K562 (cell line): ENCODE results near the gene CCNL2. TPM values are rescaled to one million over a fixed set of nuclear protein-coding genes. Genes with fewer than 3 reads are reported as not detected.

Experiments
- ARID1B ChIP-seq: fragments of 450-650 bp; IDR thresholded peaks from 2 replicates; pipeline ENCODE4 v1.6.1; 2016; ENCODE audit warnings: antibody characterized with exemption, mild to moderate bottlenecking, inconsistent platforms
- EP400 ChIP-seq: fragments of 450-650 bp; IDR thresholded peaks from 2 replicates; pipeline ENCODE4 v1.6.1; 2017; ENCODE audit warnings: antibody characterized with exemption, mild to moderate bottlenecking, moderate library complexity
- GABPB2 ChIP-seq: fragments of 250-450 bp; sonication (Bioruptor Pico); conservative IDR thresholded peaks from 2 replicates; pipeline ENCODE4 v1.5.1; 2021; ENCODE audit warnings: mild to moderate bottlenecking
- HDGF ChIP-seq: fragments of 450-650 bp; IDR thresholded peaks from 2 replicates; pipeline ENCODE4 v1.6.1; 2016
- HNRNPLL ChIP-seq: fragments of 200-400 bp; formaldehyde crosslinking; IDR thresholded peaks from 2 replicates; pipeline ENCODE4 v1.6.1; 2017; ENCODE audit warnings: low read length, low read depth, mild to moderate bottlenecking; ENCODE audit not compliant: poor library complexity, severe bottlenecking
- LCOR ChIP-seq: sonication (generic); formaldehyde crosslinking; IDR thresholded peaks from 2 replicates; pipeline ENCODE4 v1.8.0; 2022; ENCODE audit warnings: mild to moderate bottlenecking, missing genetic modification reagents
- POLR2AphosphoS2 ChIP-seq: IDR thresholded peaks from 2 replicates; pipeline ENCODE4 v1.6.1; 2012; ENCODE audit warnings: low read length, improper control_type of control experiment
- PRMT5 ChIP-seq: sonication (generic); formaldehyde crosslinking; IDR thresholded peaks from 2 replicates; pipeline ENCODE4 v1.5.0; 2020; ENCODE audit warnings: missing genetic modification reagents
- RBFOX2 ChIP-seq: fragments of 200-400 bp; formaldehyde crosslinking; IDR thresholded peaks from 2 replicates; pipeline ENCODE4 v1.6.1; 2017; ENCODE audit warnings: low read depth, mild to moderate bottlenecking, low read length, moderate library complexity
- RFX7 ChIP-seq: fragments of 250-450 bp; sonication (Bioruptor Pico); IDR thresholded peaks from 2 replicates; pipeline ENCODE4 v1.5.1; 2021; ENCODE audit warnings: mild to moderate bottlenecking
- SP1 ChIP-seq: sonication (generic); formaldehyde crosslinking; IDR thresholded peaks from 2 replicates; pipeline ENCODE4 v1.8.1; 2022; ENCODE audit warnings: mild to moderate bottlenecking, missing genetic modification reagents
- TCF3 ChIP-seq: sonication (generic); formaldehyde crosslinking; IDR thresholded peaks from 2 replicates; pipeline ENCODE4 v1.4.0; 2020; ENCODE audit warnings: mild to moderate bottlenecking, missing genetic modification reagents
- TEAD1 ChIP-seq, 2 experiments: fragments of 450-650 bp in 1 of 2; sonication (generic) in 1 of 2; formaldehyde crosslinking; IDR thresholded peaks; 2 replicates each; pipeline versions ENCODE4 v1.4.0 to v1.8.0; 2020 to 2022; ENCODE audit warnings: mild to moderate bottlenecking in 2 of 2, missing genetic modification reagents in 1 of 2
- ZBTB1 ChIP-seq: sonication (generic); formaldehyde crosslinking; IDR thresholded peaks from 2 replicates; pipeline ENCODE4 v1.8.1; 2023; ENCODE audit warnings: missing genetic modification reagents, low read depth, mild to moderate bottlenecking, borderline replicate concordance
- polyA plus RNA-seq, 8 experiments: library from polyadenylated mRNA; depleted of rRNA in 4 of 8; stranded (reverse) in 5 of 8; unstranded in 3 of 8; fragments of >200 nt; fragmentation: Nextera tagmentation in 2 of 8; fragmentation: Illumina TruSeq in 1 of 8; extraction: Ambion mirVana in 2 of 8; extraction: Trizol in 1 of 8; gene quantifications; 2 replicates each; pipeline versions ENCODE4 v1.2.1 to v1.2.3, GENCODE V29; 2011 to 2014; ENCODE audit warnings: inconsistent platforms in 1 of 8, missing spikeins in 1 of 8
- total RNA-seq, 7 experiments: library from RNA; depleted of rRNA in 6 of 7; stranded (reverse); fragments of >200 nt in 6 of 7; fragmentation: Illumina TruSeq in 2 of 7; extraction: Trizol in 2 of 7; gene quantifications; 2 replicates each; pipeline versions ENCODE4 v1.2.1 to v1.2.3, GENCODE V29; 2011 to 2021; ENCODE audit warnings: low replicate concordance in 1 of 7
- TF ChIP-seq, protein P1 (sequence below): fragments of 450-650 bp; IDR thresholded peaks from 2 replicates; pipeline ENCODE4 v1.6.1; 2016; ENCODE audit warnings: borderline replicate concordance
- TF ChIP-seq, protein P2 (sequence below), 2 experiments: fragments of 450-650 bp in 1 of 2; sonication (generic) in 1 of 2; formaldehyde crosslinking; conservative IDR thresholded peaks; 2 replicates each; pipeline versions ENCODE4 v1.4.0 to v1.8.1; 2020 to 2022; ENCODE audit warnings: mild to moderate bottlenecking in 1 of 2, missing genetic modification reagents in 1 of 2
- TF ChIP-seq, protein P3 (sequence below): fragments of 450-650 bp; IDR thresholded peaks from 2 replicates; pipeline ENCODE4 v1.6.1; 2018; ENCODE audit not compliant: partially characterized antibody
- TF ChIP-seq, protein P4 (sequence below), 3 experiments: IDR thresholded peaks in 2 of 3; conservative IDR thresholded peaks in 1 of 3; 2 replicates each; pipeline ENCODE4 v1.5.1; 2011 to 2012; ENCODE audit warnings: low read length in 3 of 3, mild to moderate bottlenecking in 3 of 3, control low read depth in 2 of 3, improper control_type of control experiment in 1 of 3, inconsistent platforms in 1 of 3, low read depth in 1 of 3, mixed read lengths in 1 of 3, moderate library complexity in 1 of 3; ENCODE audit not compliant: insufficient read depth in 2 of 3

Gene CCNL2
- total and polyA plus RNA-seq, 9 of the 15 experiments (the other 6 are each of a cell fraction or from before 2014, with no cell fraction given) = 2.8 to 287 (median 94.5) TPM

DNA sequence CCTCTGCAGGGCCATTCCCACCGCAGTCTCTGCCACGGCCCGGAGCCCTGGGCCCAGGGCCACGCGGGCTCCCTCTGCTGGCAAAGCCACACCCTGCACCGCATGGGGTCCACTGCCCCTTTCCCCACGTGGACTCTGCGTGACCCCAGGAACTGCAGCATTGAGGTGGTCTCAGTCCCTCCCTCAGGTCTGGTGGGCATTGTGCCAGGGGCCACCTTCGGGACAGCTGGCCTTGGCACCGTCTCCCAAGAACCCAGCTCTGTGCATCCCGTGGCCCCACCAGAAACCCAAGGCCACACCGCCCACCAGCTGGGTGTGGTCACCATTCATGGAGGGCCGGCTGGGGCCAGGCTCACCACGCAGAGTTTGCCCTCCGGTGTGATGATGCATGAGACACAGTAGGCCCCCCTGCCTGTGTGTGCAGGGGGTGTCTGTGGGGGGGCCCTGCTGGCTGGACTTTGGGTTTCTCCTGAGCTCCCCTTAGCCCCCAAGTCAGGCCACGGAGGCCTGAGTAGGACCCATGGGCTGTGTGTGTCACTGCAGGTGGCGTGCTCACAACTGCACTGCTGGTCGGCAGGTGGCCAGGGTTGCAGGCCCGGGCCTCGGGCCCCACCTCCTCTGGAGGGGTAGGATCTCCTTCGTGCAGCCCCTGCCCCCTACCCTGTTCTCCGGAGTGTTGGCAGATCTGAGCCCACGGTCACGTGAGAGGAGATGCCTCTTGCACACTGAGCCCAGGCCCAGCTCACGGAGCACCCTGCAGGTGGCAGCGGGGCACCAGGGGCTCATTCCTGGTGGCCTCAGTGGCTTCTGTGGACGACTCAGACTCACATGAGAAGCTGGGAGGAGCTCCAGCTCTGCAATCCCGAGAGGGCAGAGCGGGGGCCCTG, 42.1 kb upstream of the CCNL2 start (continued):
- TF ChIP-seq, protein P1, sequence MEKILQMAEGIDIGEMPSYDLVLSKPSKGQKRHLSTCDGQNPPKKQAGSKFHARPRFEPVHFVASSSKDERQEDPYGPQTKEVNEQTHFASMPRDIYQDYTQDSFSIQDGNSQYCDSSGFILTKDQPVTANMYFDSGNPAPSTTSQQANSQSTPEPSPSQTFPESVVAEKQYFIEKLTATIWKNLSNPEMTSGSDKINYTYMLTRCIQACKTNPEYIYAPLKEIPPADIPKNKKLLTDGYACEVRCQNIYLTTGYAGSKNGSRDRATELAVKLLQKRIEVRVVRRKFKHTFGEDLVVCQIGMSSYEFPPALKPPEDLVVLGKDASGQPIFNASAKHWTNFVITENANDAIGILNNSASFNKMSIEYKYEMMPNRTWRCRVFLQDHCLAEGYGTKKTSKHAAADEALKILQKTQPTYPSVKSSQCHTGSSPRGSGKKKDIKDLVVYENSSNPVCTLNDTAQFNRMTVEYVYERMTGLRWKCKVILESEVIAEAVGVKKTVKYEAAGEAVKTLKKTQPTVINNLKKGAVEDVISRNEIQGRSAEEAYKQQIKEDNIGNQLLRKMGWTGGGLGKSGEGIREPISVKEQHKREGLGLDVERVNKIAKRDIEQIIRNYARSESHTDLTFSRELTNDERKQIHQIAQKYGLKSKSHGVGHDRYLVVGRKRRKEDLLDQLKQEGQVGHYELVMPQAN = peak; percentile 83
- TF ChIP-seq, protein P2, sequence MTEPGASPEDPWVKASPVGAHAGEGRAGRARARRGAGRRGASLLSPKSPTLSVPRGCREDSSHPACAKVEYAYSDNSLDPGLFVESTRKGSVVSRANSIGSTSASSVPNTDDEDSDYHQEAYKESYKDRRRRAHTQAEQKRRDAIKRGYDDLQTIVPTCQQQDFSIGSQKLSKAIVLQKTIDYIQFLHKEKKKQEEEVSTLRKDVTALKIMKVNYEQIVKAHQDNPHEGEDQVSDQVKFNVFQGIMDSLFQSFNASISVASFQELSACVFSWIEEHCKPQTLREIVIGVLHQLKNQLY (CRISPR knock-in tag; conservative IDR thresholded peaks at IDR 0.05) = 0 out of 4 replicates have a peak, but pooled peaks of 1 of the 2 experiments have one; percentile 65
- TF ChIP-seq TCF3 (CRISPR knock-in tag) (peak; percentile 37), LCOR (CRISPR knock-in tag) (peak; percentile 81; the same call in 1 of the 2 replicates), GABPB2 (CRISPR knock-in tag) (0 out of 2 replicates have a peak, but pooled peaks have one; percentile 60), TEAD1 (CRISPR knock-in tag; IDR thresholded peaks at IDR 0.05) (peak in 1 of 2 experiments; percentile 77; a peak in 1 of 4 replicates), RBFOX2 (peak; percentile 31; the same call in 1 of the 2 replicates), POLR2AphosphoS2 (no peak), HNRNPLL (peak; percentile 21), RFX7 (CRISPR knock-in tag) (0 out of 2 replicates have a peak, but pooled peaks have one; percentile 57), ARID1B (peak; percentile 40; the same call in 1 of the 2 replicates), PRMT5 (no peak; the same call in 1 of the 2 replicates), EP400 (peak; percentile 89; the same call in 1 of the 2 replicates), ZBTB1 (CRISPR knock-in tag) (peak; percentile 75), SP1 (CRISPR knock-in tag) (peak; percentile 33; the same call in 1 of the 2 replicates), HDGF (0 out of 2 replicates have a peak, but pooled peaks have one; percentile 41)
- TF ChIP-seq, protein P3, sequence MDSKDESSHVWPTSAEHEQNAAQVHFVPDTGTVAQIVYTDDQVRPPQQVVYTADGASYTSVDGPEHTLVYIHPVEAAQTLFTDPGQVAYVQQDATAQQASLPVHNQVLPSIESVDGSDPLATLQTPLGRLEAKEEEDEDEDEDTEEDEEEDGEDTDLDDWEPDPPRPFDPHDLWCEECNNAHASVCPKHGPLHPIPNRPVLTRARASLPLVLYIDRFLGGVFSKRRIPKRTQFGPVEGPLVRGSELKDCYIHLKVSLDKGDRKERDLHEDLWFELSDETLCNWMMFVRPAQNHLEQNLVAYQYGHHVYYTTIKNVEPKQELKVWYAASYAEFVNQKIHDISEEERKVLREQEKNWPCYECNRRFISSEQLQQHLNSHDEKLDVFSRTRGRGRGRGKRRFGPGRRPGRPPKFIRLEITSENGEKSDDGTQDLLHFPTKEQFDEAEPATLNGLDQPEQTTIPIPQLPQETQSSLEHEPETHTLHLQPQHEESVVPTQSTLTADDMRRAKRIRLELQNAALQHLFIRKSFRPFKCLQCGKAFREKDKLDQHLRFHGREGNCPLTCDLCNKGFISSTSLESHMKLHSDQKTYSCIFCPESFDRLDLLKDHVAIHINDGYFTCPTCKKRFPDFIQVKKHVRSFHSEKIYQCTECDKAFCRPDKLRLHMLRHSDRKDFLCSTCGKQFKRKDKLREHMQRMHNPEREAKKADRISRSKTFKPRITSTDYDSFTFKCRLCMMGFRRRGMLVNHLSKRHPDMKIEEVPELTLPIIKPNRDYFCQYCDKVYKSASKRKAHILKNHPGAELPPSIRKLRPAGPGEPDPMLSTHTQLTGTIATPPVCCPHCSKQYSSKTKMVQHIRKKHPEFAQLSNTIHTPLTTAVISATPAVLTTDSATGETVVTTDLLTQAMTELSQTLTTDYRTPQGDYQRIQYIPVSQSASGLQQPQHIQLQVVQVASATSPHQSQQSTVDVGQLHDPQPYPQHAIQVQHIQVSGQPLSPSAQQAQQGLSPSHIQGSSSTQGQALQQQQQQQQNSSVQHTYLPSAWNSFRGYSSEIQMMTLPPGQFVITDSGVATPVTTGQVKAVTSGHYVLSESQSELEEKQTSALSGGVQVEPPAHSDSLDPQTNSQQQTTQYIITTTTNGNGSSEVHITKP = no peak
- TF ChIP-seq, protein P4, sequence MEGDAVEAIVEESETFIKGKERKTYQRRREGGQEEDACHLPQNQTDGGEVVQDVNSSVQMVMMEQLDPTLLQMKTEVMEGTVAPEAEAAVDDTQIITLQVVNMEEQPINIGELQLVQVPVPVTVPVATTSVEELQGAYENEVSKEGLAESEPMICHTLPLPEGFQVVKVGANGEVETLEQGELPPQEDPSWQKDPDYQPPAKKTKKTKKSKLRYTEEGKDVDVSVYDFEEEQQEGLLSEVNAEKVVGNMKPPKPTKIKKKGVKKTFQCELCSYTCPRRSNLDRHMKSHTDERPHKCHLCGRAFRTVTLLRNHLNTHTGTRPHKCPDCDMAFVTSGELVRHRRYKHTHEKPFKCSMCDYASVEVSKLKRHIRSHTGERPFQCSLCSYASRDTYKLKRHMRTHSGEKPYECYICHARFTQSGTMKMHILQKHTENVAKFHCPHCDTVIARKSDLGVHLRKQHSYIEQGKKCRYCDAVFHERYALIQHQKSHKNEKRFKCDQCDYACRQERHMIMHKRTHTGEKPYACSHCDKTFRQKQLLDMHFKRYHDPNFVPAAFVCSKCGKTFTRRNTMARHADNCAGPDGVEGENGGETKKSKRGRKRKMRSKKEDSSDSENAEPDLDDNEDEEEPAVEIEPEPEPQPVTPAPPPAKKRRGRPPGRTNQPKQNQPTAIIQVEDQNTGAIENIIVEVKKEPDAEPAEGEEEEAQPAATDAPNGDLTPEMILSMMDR (IDR thresholded peaks at IDR 0.05 in 2 of 3, conservative IDR thresholded peaks at IDR 0.05 in 1 of 3; ENCODE audit: insufficient read depth in 2 of 3, low read depth in 1 of 3, low read length in 3 of 3) = peak; percentile 93 to 99 (median 96)
